ENCODE data around the gene VAMP8.
"Not testable (repeated sequence)": the region's sequence is repeated elsewhere in the genome, so short reads cannot be mapped to it uniquely, and the experiment has no call there.

The VAMP8 gene

GRCh38 chr2:85557130-85557529 lies 20.3 kb upstream of the VAMP8 start:
- Histone ChIP-seq H3K4me3 (ENCODE audit: low read length in 2 of 2) (no peak overlapping the region), H3K36me3 (ENCODE audit: control insufficient read depth in 2 of 2, insufficient read depth in 2 of 2, low read length in 2 of 2) (peaks cover 38 to 48% of the 10 kb centered on the region in 2 donors), H3K4me1 (ENCODE audit: control insufficient read depth in 2 of 2, insufficient read depth in 2 of 2, low read length in 2 of 2) (peaks cover 6% of the 10 kb centered on the region in 2 donors), H3K27ac (ENCODE audit: low read depth in 2 of 2, low read length in 2 of 2) (no peak overlapping the region), H3K9ac (ENCODE audit: low read depth in 1 of 2, low read length in 2 of 2) (no peak overlapping the region), H3K9me3 (ENCODE audit: control insufficient read depth in 2 of 2, low read length in 2 of 2) (no peaks in the 10 kb centered on the region), H3K27me3 (ENCODE audit: control insufficient read depth in 2 of 2, insufficient read depth in 2 of 2, low read length in 2 of 2) (no peaks in the 10 kb centered on the region)

GRCh38 chr2:85558160-85558559 lies 19.2 kb upstream of the VAMP8 start:
- H3K27me3 ChIP-seq (ENCODE audit: control insufficient read depth in 2 of 2, insufficient read depth in 2 of 2, low read length in 2 of 2), result no peaks in the 10 kb centered on the region
- peaks cover 28 to 37% of the 10 kb centered on the region in 2 donors for H3K36me3 ChIP-seq (ENCODE audit: control insufficient read depth in 2 of 2, insufficient read depth in 2 of 2, low read length in 2 of 2)
- no peaks in the 10 kb centered on the region for H3K9me3 ChIP-seq (ENCODE audit: control insufficient read depth in 2 of 2, low read length in 2 of 2)
- no peak overlapping the region for H3K27ac ChIP-seq (ENCODE audit: low read depth in 2 of 2, low read length in 2 of 2)
- H3K9ac ChIP-seq (ENCODE audit: low read depth in 1 of 2, low read length in 2 of 2), result no peak overlapping the region
- H3K4me1 ChIP-seq (ENCODE audit: control insufficient read depth in 2 of 2, insufficient read depth in 2 of 2, low read length in 2 of 2), result peaks cover 6% of the 10 kb centered on the region in 2 donors
- no peak overlapping the region for H3K4me3 ChIP-seq (ENCODE audit: low read length in 2 of 2)

DNA sequence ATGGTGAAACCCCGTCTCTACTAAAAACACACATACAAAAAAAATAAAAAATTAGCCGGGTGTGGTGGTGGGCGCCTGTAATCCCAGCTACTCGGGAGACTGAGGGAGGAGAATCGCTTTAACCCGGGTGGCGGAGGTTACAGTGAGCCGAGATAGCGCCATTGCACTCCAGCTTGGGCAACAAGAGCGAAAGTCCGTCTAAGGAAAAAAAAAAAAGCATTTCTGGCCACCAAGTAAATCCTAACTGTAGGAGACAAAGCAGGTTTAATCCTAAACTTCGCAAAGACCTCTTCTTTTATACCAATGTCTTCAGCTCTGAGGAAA lies 17.0 kb upstream of the VAMP8 start:
- Histone ChIP-seq H3K36me3 (ENCODE audit: control insufficient read depth in 2 of 2, insufficient read depth in 2 of 2, low read length in 2 of 2) (peaks cover 15 to 18% of the 10 kb centered on the region in 2 donors), H3K9ac (ENCODE audit: low read depth in 1 of 2, low read length in 2 of 2) (peak overlapping the region; percentile 66 to 87), H3K4me3 (ENCODE audit: low read length in 2 of 2) (peak overlapping the region; percentile 90 to 98)
- not testable (repeated sequence) for H3K4me1 ChIP-seq (ENCODE audit: control insufficient read depth in 2 of 2, insufficient read depth in 2 of 2, low read length in 2 of 2); H3K27me3 ChIP-seq (ENCODE audit: control insufficient read depth in 2 of 2, insufficient read depth in 2 of 2, low read length in 2 of 2); H3K27ac ChIP-seq (ENCODE audit: low read depth in 2 of 2, low read length in 2 of 2); H3K9me3 ChIP-seq (ENCODE audit: control insufficient read depth in 2 of 2, low read length in 2 of 2)

- Histone ChIP-seq H3K27ac (ENCODE audit: low read depth in 2 of 2, low read length in 2 of 2) (peak overlapping the region; percentile 86 to 88), H3K27me3 (ENCODE audit: control insufficient read depth in 2 of 2, insufficient read depth in 2 of 2, low read length in 2 of 2) (no peaks in the 10 kb centered on the region), H3K9me3 (ENCODE audit: control insufficient read depth in 2 of 2, low read length in 2 of 2) (no peaks in the 10 kb centered on the region), H3K36me3 (ENCODE audit: control insufficient read depth in 2 of 2, insufficient read depth in 2 of 2, low read length in 2 of 2) (peaks cover 15% of the 10 kb centered on the region in 2 donors), H3K9ac (ENCODE audit: low read depth in 1 of 2, low read length in 2 of 2) (peak overlapping the region; percentile 66 to 87), H3K4me1 (ENCODE audit: control insufficient read depth in 2 of 2, insufficient read depth in 2 of 2, low read length in 2 of 2) (peaks cover 6% of the 10 kb centered on the region in 2 donors), H3K4me3 (ENCODE audit: low read length in 2 of 2) (peak overlapping the region; percentile 90 to 98)
Observed at GRCh38 chr2:85560812-85561279, 16.5 kb upstream of the VAMP8 start.

- Histone ChIP-seq H3K36me3 (ENCODE audit: control insufficient read depth in 2 of 2, insufficient read depth in 2 of 2, low read length in 2 of 2) (peaks cover 13 to 14% of the 10 kb centered on the region in 2 donors), H3K9ac (ENCODE audit: low read depth in 1 of 2, low read length in 2 of 2) (peak within 1 kb of the TSS; percentile 87 to 98), H3K4me1 (ENCODE audit: control insufficient read depth in 2 of 2, insufficient read depth in 2 of 2, low read length in 2 of 2) (peaks cover 6% of the 10 kb centered on the region in 2 donors), H3K27ac (ENCODE audit: low read depth in 2 of 2, low read length in 2 of 2) (peak within 1 kb of the TSS; percentile 86 to 88), H3K9me3 (ENCODE audit: control insufficient read depth in 2 of 2, low read length in 2 of 2) (no peaks in the 10 kb centered on the region), H3K4me3 (ENCODE audit: low read length in 2 of 2) (peak within 1 kb of the TSS; percentile 90 to 98), H3K27me3 (ENCODE audit: control insufficient read depth in 2 of 2, insufficient read depth in 2 of 2, low read length in 2 of 2) (no peaks in the 10 kb centered on the region)
Observed at GRCh38 chr2:85561280-85562212, 15.8 kb upstream of the VAMP8 start, which contains the start of gene GGCX. Gene GGCX, minus strand, starts transcription at chr2:85561493. Its CDS starts 65 bp downstream, at chr2:85561428.

DNA sequence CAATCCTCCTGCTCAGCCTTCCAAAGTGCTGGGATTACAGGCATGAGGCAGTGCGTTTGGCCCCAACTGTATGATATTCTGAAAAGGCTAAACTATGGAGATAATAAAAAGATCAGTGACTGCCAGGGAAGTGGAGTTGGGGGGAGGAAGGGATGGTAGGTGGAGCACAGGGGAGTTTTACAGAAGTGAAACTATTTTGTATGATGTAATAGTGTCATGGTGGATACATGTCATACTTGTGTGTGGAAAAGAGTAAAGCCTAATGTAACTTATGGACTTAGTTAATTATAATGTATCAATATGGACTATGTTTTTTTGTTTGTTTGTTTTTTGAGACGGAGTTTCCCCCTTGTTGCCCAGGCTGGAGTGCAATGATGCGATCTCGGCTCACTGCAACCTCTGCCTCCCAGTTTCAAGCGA lies 13.2 kb upstream of the VAMP8 start:
- Histone ChIP-seq H3K9ac (ENCODE audit: low read depth in 1 of 2, low read length in 2 of 2) (no peak overlapping the region), H3K4me3 (ENCODE audit: low read length in 2 of 2) (no peak overlapping the region), H3K9me3 (ENCODE audit: control insufficient read depth in 2 of 2, low read length in 2 of 2) (no peaks in the 10 kb centered on the region), H3K27me3 (ENCODE audit: control insufficient read depth in 2 of 2, insufficient read depth in 2 of 2, low read length in 2 of 2) (no peaks in the 10 kb centered on the region), H3K4me1 (ENCODE audit: control insufficient read depth in 2 of 2, insufficient read depth in 2 of 2, low read length in 2 of 2) (peaks cover 6% of the 10 kb centered on the region in 2 donors), H3K27ac (ENCODE audit: low read depth in 2 of 2, low read length in 2 of 2) (no peak overlapping the region), H3K36me3 (ENCODE audit: control insufficient read depth in 2 of 2, insufficient read depth in 2 of 2, low read length in 2 of 2) (peaks cover 0 to under 1% of the 10 kb centered on the region in 2 donors)

DNA sequence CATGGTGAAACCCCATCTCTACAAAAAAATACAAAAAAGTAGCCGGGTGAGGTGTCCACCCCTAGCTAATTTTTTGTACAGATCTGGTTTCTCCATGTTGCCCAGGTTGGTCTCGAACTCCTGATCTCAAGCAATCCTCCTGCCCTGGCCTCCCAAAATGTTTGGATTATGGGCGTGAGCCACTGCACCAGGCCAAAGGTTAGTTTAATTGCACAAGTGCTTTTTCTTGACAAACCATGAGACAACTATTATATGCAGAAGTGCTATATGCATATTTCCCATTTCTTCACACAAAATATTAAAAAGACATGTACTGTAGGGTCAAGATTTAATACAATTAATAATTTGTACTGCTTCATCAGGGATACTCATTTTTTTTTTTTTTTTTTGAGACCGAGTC lies 11.1 kb upstream of the VAMP8 start:
- Histone ChIP-seq H3K4me1 (ENCODE audit: control insufficient read depth in 2 of 2, insufficient read depth in 2 of 2, low read length in 2 of 2) (no peaks in the 10 kb centered on the region), H3K9ac (ENCODE audit: low read depth in 1 of 2, low read length in 2 of 2) (no peak overlapping the region), H3K4me3 (ENCODE audit: low read length in 2 of 2) (no peak overlapping the region), H3K27ac (ENCODE audit: low read depth in 2 of 2, low read length in 2 of 2) (no peak overlapping the region), H3K27me3 (ENCODE audit: control insufficient read depth in 2 of 2, insufficient read depth in 2 of 2, low read length in 2 of 2) (no peaks in the 10 kb centered on the region), H3K36me3 (ENCODE audit: control insufficient read depth in 2 of 2, insufficient read depth in 2 of 2, low read length in 2 of 2) (no peaks in the 10 kb centered on the region), H3K9me3 (ENCODE audit: control insufficient read depth in 2 of 2, low read length in 2 of 2) (no peaks in the 10 kb centered on the region)

DNA sequence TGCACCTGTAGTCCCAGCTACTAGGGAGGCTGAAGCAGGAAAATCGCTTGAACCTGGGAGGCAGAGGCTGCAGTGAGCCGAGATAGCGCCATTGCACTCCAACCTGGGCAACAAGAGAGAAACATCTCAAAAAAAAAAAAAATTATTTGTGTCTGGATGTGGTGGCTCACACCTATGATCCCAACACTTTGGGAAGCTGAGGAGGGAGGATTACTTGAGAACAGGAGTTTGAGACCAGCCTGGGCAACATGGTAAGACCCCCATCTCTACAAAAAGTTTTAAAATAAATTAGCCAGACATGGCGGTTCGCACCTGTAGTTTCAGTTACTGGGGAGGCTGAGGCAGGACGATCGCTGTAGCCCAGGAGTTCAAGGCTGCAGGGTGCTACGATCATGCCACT lies 1.6 kb upstream of the VAMP8 start:
- Histone ChIP-seq H3K9me3 (ENCODE audit: control insufficient read depth in 2 of 2, low read length in 2 of 2) (no peaks in the 10 kb centered on the region), H3K9ac (ENCODE audit: low read depth in 1 of 2, low read length in 2 of 2) (no peak overlapping the region), H3K4me1 (ENCODE audit: control insufficient read depth in 2 of 2, insufficient read depth in 2 of 2, low read length in 2 of 2) (peaks cover 16 to 21% of the 10 kb centered on the region in 2 donors), H3K27ac (ENCODE audit: low read depth in 2 of 2, low read length in 2 of 2) (no peak overlapping the region), H3K36me3 (ENCODE audit: control insufficient read depth in 2 of 2, insufficient read depth in 2 of 2, low read length in 2 of 2) (peaks cover 4 to 7% of the 10 kb centered on the region in 2 donors), H3K27me3 (ENCODE audit: control insufficient read depth in 2 of 2, insufficient read depth in 2 of 2, low read length in 2 of 2) (no peaks in the 10 kb centered on the region), H3K4me3 (ENCODE audit: low read length in 2 of 2) (no peak overlapping the region)

- Histone ChIP-seq H3K4me1 (ENCODE audit: control insufficient read depth in 2 of 2, insufficient read depth in 2 of 2, low read length in 2 of 2) (peaks cover 16 to 21% of the 10 kb centered on the region in 2 donors), H3K27me3 (ENCODE audit: control insufficient read depth in 2 of 2, insufficient read depth in 2 of 2, low read length in 2 of 2) (no peaks in the 10 kb centered on the region), H3K9ac (ENCODE audit: low read depth in 1 of 2, low read length in 2 of 2) (peak overlapping the region; percentile 89 to 92), H3K36me3 (ENCODE audit: control insufficient read depth in 2 of 2, insufficient read depth in 2 of 2, low read length in 2 of 2) (peaks cover 11 to 13% of the 10 kb centered on the region in 2 donors), H3K4me3 (ENCODE audit: low read length in 2 of 2) (peak overlapping the region; percentile 92 to 94), H3K9me3 (ENCODE audit: control insufficient read depth in 2 of 2, low read length in 2 of 2) (no peaks in the 10 kb centered on the region), H3K27ac (ENCODE audit: low read depth in 2 of 2, low read length in 2 of 2) (peak overlapping the region; percentile 91 to 93)
Observed at GRCh38 chr2:85577063-85577385, 362 bp upstream of the VAMP8 start.

All from mucosa of rectum (tissue), 2 donors.